NAMALWA (cell line): Measurements from ENCODE around the gene SMARCD3.

Source experiments
- DNase-seq: peaks from one replicate; pipeline ENCODE4 v3.0.0-alpha.2; 2015; ENCODE audit warnings: low spot score

Gene SMARCD3

GRCh38 chr7:151208253-151208862 lies 40.1 kb downstream of the SMARCD3 start:
- no peak for DNase-seq

- no peak for DNase-seq
These were observed 40.7 kb downstream of the SMARCD3 start for GRCh38 chr7:151207804-151208203.

- no peak for DNase-seq
These were observed 41.2 kb downstream of the SMARCD3 start for GRCh38 chr7:151207315-151207714.

- DNase-seq, result no peak
These were observed 41.6 kb downstream of the SMARCD3 start for GRCh38 chr7:151206914-151207313.

- DNase-seq, result no peak
These were observed 42.8 kb downstream of the SMARCD3 start for GRCh38 chr7:151205730-151206129.

GRCh38 chr7:151204383-151205032 lies 44.0 kb downstream of the SMARCD3 start:
- no peak for DNase-seq

- no peak for DNase-seq
These were observed 45.7 kb downstream of the SMARCD3 start for GRCh38 chr7:151202836-151203235.

GRCh38 chr7:151201751-151202150 lies 46.7 kb downstream of the SMARCD3 start:
- no peak for DNase-seq

GRCh38 chr7:151201344-151201743 lies 47.1 kb downstream of the SMARCD3 start:
- DNase-seq, result no peak

- no peak for DNase-seq
These were observed 49.3 kb downstream of the SMARCD3 start for GRCh38 chr7:151198945-151199848.

GRCh38 chr7:151197932-151198331 lies 50.6 kb downstream of the SMARCD3 start:
- no peak for DNase-seq

GRCh38 chr7:151195616-151196450 lies 52.7 kb downstream of the SMARCD3 start:
- DNase-seq, result no peak

GRCh38 chr7:151194188-151194587 lies 54.3 kb downstream of the SMARCD3 start:
- no peak for DNase-seq

- DNase-seq, result no peak
These were observed 55.1 kb downstream of the SMARCD3 start for GRCh38 chr7:151193203-151193978.

GRCh38 chr7:151192002-151192539 lies 56.4 kb downstream of the SMARCD3 start:
- DNase-seq, result no peak

GRCh38 chr7:151191544-151191943 lies 57.0 kb downstream of the SMARCD3 start:
- DNase-seq, result no peak

- no peak for DNase-seq
These were observed 59.5 kb downstream of the SMARCD3 start for GRCh38 chr7:151189038-151189437.
